ENCODE measurements around the gene ZNF680. TPM values are rescaled to one million over a fixed set of nuclear protein-coding genes. Genes with fewer than 3 reads are reported as not detected.
"Not testable (repeated sequence)": the region's sequence is repeated elsewhere in the genome, so short reads cannot be mapped to it uniquely, and the experiment has no call there.

Gene ZNF680
- total RNA-seq, 4 donors from 2014 or later: 4.7 to 33.6 (median 15.1) TPM

DNA sequence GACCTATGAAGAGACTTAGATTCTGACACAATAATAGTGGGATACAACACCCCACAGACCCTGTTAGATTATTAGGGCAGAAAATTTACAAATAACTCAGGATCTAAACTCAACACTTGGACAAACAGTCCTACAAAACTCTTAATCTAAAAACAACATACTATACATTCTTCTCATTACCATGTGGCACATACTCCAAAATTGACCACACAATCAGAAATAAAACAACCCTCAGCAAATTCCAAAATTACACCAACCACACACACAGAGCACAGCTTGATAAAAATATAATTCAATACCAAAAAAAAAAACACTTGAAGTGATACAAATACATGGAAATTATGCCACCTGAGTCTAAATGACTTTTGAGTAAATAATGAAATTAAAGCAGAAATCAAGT is 7.8 kb downstream of the ZNF680 start:
- ATAC-seq (ENCODE audit: low FRiP score): no peak
- TF ChIP-seq, protein P1, sequence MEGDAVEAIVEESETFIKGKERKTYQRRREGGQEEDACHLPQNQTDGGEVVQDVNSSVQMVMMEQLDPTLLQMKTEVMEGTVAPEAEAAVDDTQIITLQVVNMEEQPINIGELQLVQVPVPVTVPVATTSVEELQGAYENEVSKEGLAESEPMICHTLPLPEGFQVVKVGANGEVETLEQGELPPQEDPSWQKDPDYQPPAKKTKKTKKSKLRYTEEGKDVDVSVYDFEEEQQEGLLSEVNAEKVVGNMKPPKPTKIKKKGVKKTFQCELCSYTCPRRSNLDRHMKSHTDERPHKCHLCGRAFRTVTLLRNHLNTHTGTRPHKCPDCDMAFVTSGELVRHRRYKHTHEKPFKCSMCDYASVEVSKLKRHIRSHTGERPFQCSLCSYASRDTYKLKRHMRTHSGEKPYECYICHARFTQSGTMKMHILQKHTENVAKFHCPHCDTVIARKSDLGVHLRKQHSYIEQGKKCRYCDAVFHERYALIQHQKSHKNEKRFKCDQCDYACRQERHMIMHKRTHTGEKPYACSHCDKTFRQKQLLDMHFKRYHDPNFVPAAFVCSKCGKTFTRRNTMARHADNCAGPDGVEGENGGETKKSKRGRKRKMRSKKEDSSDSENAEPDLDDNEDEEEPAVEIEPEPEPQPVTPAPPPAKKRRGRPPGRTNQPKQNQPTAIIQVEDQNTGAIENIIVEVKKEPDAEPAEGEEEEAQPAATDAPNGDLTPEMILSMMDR (IDR thresholded peaks at IDR 0.05): no peak

DNA sequence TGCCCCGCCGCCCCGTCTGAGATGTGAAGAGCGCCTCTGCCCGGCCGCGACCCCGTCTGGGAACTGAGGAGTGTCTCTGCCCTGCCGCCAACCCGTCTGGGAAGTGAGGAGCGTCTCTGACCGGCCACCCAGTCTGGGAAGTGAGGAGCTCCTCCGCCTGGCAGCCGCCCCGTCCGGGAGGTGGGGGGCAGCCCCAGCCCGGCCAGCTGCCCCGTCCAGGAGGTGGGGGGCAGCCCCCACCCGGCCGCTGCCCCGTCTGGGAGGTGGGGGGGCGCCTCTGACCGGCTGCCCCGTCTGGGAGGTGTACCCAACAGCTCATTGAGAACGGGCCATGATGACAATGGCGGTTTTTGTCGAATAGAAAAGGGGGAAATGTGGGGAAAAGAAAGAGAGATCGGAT is 8.7 kb downstream of the ZNF680 start:
- ATAC-seq (ENCODE audit: low FRiP score); DNase-seq (ENCODE audit: low spot score): not testable (repeated sequence)

More for the DNA sequence above, 7.8 kb downstream of the ZNF680 start:
- no peak for DNase-seq (ENCODE audit: low spot score)

DNA sequence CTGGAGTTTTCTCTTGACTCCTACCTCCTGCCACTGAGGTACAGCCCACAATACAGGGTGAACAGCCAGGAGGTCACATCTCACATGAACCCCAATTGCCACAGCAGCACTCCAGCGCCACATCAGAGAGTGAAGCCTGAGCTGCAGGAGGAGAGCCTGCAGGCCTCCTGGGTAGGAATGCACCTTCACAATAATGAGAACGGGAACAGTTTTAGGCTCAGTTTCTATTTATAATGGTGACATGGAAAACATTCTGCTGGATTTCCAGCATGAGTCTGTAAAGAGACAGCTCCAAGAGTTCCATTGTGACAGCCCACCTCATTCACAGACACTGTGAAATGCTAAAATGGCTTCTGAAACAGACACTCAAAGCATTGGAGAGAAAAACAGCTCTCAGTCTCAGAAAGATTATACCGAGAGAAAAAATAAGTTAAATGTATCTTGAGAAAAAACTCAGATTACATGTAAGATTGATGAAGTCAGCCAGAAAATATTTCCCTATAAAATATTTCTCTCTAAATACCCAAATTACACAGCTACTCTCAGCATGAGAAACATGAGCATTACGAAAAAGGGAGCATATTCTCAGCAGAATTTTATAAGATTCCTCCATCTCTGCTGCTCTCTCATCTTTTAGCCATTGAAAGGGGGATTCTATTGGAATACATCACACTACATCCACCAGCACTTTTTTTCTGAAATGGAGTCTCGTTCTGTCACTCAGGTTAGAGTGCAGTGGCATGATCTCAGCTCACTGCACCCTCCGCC is 11.3 kb downstream of the ZNF680 start:
- TF ChIP-seq, protein P1 (IDR thresholded peaks at IDR 0.05): no peak

DNA sequence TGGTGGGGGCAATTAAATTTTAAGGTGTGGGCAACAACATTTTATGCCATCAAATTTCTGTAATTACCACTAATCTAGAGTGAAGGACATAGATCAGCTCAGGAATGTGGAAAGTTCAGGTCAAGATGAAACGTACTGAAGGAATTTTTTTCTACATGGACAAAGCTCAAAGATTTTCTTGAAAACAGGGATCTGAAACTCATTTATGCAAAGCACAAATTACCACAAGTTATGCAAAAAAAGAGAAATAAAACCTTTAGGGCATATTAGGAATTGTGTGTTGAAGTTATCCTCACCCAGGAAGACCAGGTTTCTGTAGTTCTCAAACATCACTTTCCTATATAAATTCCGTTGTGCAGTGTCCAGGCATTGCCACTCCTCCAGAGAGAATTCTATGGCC is 18.9 kb downstream of the ZNF680 start:
- TF ChIP-seq, protein P1 (IDR thresholded peaks at IDR 0.05): no peak
- DNase-seq (ENCODE audit: low spot score): no peak
- ATAC-seq (ENCODE audit: low FRiP score): no peak

More for the DNA sequence above, 11.3 kb downstream of the ZNF680 start:
- ATAC-seq (ENCODE audit: low FRiP score) (no peak), DNase-seq (ENCODE audit: low spot score) (no peak)

DNA sequence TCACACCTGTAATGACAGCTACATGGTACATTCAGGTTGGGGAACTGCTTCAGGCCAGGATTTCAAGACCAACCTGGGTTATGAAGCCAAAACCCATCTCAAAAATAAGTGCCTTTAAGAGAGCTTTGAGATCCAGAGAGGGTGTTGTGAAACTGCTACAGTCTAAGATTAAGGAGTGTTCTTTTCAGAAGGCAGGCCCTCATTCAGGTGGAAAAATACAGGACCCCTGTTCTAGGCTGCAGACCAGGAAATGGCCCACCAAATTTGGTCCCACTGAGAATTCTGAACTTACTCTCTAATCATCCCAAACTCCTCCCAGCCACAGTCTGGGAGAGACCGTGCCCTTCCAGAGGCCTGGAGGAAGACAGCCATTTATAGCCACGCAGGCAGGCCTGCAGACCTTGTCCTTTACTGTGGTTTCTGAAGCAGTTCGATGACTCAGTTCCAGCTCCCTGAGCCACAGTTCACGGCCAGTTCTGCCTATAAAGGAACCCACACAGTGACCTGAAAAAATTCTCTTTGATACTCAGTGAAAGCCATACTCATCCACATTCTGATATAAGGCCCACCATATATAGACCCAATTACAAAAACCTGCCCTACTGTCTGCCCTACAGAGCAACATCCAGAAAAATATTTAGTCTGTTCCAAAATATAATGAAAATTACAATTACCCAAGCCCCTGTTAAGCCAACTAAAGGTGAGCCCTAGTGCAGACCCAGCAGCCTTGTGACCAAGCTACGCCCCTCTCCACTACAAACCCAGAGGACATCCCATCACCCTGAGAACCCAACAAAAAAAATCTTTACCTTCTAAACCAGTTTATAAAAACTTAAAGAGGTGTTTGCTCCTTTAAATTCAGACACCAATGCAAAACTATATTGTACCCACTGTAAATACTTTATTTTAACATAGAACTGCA is 21.2 kb downstream of the ZNF680 start:
- TF ChIP-seq, protein P1 (IDR thresholded peaks at IDR 0.05): no peak
- ATAC-seq (ENCODE audit: low FRiP score): no peak

DNA sequence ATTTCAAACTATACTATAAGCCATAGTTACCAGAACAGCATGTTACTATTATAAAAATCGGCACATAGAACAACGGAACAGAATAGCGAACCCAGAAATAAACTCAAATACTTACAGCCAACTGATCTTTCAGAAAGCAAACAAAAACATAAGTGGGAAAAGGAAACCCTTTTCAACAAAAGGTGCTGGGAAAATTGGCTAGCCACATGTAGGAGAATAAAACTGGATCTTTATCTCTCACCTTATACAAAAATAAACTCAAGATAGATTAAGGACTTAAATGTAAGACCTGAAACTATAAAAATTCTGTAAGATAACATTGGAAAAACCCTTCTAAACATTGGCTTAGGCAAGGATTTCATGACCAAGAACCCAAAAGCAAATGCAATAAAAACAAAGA is 29.1 kb downstream of the ZNF680 start:
- TF ChIP-seq, protein P1 (IDR thresholded peaks at IDR 0.05): no peak
- DNase-seq (ENCODE audit: low spot score) (no peak), ATAC-seq (ENCODE audit: low FRiP score) (no peak)

More for the DNA sequence above, 21.2 kb downstream of the ZNF680 start:
- no peak for DNase-seq (ENCODE audit: low spot score)

DNA sequence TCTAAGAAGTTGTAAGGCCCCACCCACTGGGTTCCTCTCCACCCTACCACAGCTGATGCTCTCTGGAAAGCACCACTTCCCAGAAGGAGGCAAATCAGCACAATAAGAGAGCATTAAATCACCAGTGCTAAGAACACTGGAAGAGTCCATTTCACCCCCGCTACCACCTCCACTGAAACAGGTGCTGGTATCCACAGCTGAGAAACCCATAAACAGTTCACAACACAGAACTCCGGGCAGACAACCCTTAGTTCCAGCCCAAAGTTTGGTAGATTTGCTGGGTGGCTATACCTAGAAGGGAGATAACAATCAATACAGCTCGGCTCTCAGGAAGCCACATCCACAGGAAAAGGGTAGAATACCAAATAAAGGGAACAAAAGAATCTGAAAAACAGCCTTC is 34.1 kb downstream of the ZNF680 start:
- ATAC-seq (ENCODE audit: low FRiP score): no peak
- TF ChIP-seq, protein P1 (IDR thresholded peaks at IDR 0.05): no peak
- DNase-seq (ENCODE audit: low spot score): no peak

Data from omental fat pad (tissue), 4 donors.